OCI-LY7 (cell line): Measurements from ENCODE around the gene ABHD11.

Experiments
- EZH2phosphoT487 ChIP-seq: fragments of 200-600 bp; sonication (generic); IDR thresholded peaks from 2 replicates; pipeline ENCODE4 v1.6.1; 2018; ENCODE audit warnings: low read depth, borderline replicate concordance, mild to moderate bottlenecking, mixed run types, antibody characterized with exemption, low read length, moderate library complexity, mixed read lengths
- TF ChIP-seq, protein P1 (sequence below): fragments of 200-600 bp; sonication (generic); conservative IDR thresholded peaks from 2 replicates; pipeline ENCODE4 v1.5.1; 2014; ENCODE audit warnings: mild to moderate bottlenecking, antibody characterized with exemption, low read length, moderate library complexity, mixed read lengths

DNA sequence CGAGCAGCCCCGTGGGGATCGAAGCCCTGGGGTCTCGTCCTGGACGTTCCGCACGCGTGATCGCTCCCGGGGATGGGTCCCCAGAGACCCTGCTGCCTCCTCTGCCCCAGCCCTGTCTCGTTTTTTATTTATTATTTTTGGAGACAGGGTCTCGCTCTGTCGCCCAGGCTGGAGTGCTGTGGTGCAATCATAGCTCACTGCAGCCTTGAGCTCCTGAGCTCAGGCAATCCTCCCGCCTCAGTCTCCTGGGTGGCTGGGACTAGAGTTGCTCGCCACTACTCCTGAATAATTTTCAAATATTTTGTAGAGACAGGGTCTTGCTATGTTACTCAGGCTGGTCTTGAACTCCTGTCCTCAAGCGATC is 18.8 kb downstream of the ABHD11 start:
- TF ChIP-seq, protein P1, sequence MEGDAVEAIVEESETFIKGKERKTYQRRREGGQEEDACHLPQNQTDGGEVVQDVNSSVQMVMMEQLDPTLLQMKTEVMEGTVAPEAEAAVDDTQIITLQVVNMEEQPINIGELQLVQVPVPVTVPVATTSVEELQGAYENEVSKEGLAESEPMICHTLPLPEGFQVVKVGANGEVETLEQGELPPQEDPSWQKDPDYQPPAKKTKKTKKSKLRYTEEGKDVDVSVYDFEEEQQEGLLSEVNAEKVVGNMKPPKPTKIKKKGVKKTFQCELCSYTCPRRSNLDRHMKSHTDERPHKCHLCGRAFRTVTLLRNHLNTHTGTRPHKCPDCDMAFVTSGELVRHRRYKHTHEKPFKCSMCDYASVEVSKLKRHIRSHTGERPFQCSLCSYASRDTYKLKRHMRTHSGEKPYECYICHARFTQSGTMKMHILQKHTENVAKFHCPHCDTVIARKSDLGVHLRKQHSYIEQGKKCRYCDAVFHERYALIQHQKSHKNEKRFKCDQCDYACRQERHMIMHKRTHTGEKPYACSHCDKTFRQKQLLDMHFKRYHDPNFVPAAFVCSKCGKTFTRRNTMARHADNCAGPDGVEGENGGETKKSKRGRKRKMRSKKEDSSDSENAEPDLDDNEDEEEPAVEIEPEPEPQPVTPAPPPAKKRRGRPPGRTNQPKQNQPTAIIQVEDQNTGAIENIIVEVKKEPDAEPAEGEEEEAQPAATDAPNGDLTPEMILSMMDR: no peak
- no peak for TF ChIP-seq EZH2phosphoT487
